Common myeloid progenitor, CD34-positive (primary cell): ENCODE data around the gene LMO4. TPM values are rescaled to one million over a fixed set of nuclear protein-coding genes. Genes with fewer than 3 reads are reported as not detected.

Source experiments
- CTCF ChIA-PET: fragments of 350-600 bp; sonication (Branson Sonifier 250); formaldehyde crosslinking; loops from one replicate; lab custom pipeline; 2021; ENCODE audit warnings: antibody characterized with exemption; lab: Charles Lee
- POLR2A ChIA-PET: fragments of 350-600 bp; sonication (Branson Sonifier 250); formaldehyde crosslinking; loops from one replicate; lab custom pipeline; 2021; ENCODE audit warnings: antibody characterized with exemption; lab: Charles Lee
- DNase-seq, 3 donors: peaks; one replicate each; pipeline versions ENCODE4 v3.0.0 to v3.0.0-alpha.2; 2013
- H3K27ac ChIP-seq, 2 experiments: 1 replicate in 1 of 2; 2 replicates in 1 of 2; pipeline ENCODE4 v1.7.0; 2013; ENCODE audit warnings: inconsistent platforms in 2 of 2, low read length in 2 of 2, mild to moderate bottlenecking in 2 of 2, low read depth in 1 of 2, moderate library complexity in 1 of 2; ENCODE audit not compliant: severe bottlenecking in 2 of 2, insufficient read depth in 1 of 2, poor library complexity in 1 of 2
- H3K27me3 ChIP-seq, 5 experiments: replicated peaks in 2 of 5; 1 replicate in 3 of 5; 2 replicates in 2 of 5; pipeline versions ENCODE4 v1.6.1 to v1.7.0; 2013; ENCODE audit warnings: low read length in 4 of 5, mild to moderate bottlenecking in 2 of 5, moderate library complexity in 2 of 5, inconsistent platforms in 1 of 5; ENCODE audit not compliant: insufficient read depth in 5 of 5, control insufficient read depth in 4 of 5
- H3K36me3 ChIP-seq, 4 experiments: 1 replicate in 2 of 4; 2 replicates in 2 of 4; pipeline versions ENCODE4 v1.6.1 to v1.7.0; 2013; ENCODE audit warnings: low read length in 3 of 4, control low read depth in 1 of 4, mild to moderate bottlenecking in 1 of 4; ENCODE audit not compliant: control insufficient read depth in 4 of 4, insufficient read depth in 4 of 4
- H3K4me1 ChIP-seq, 4 experiments: 1 replicate in 3 of 4; 2 replicates in 1 of 4; pipeline versions ENCODE4 v1.6.1 to v1.7.1; 2013; ENCODE audit warnings: low read length in 3 of 4, mild to moderate bottlenecking in 3 of 4, control low read depth in 1 of 4, inconsistent platforms in 1 of 4, moderate library complexity in 1 of 4; ENCODE audit not compliant: control insufficient read depth in 4 of 4, insufficient read depth in 4 of 4; ENCODE audit errors: control extremely low read depth in 1 of 4
- H3K4me3 ChIP-seq, 7 experiments: 1 replicate in 4 of 7; 2 replicates in 3 of 7; pipeline versions ENCODE4 v1.5.1 to v1.7.0; 2013; ENCODE audit warnings: mild to moderate bottlenecking in 7 of 7, low read length in 6 of 7, moderate library complexity in 6 of 7, inconsistent platforms in 2 of 7, low read depth in 2 of 7, control low read depth in 1 of 7; ENCODE audit not compliant: insufficient read depth in 4 of 7, control insufficient read depth in 1 of 7; ENCODE audit errors: extremely low read depth in 1 of 7
- H3K9me3 ChIP-seq, 5 experiments: 1 replicate in 4 of 5; 2 replicates in 1 of 5; pipeline versions ENCODE4 v1.6.1 to v1.7.1; 2013; ENCODE audit warnings: low read length in 4 of 5, mild to moderate bottlenecking in 2 of 5, inconsistent platforms in 1 of 5, low read depth in 1 of 5, moderate library complexity in 1 of 5; ENCODE audit not compliant: control insufficient read depth in 4 of 5, insufficient read depth in 2 of 5; ENCODE audit errors: control extremely low read depth in 1 of 5
- WGBS: methylation state at CpG from one replicate; pipeline ENCODE4 v1.1.5; 2013; ENCODE audit not compliant: insufficient coverage; 5-methylcytosine and 5-hydroxymethylcytosine counted together
- polyA plus RNA-seq: library from polyadenylated mRNA; unstranded; fragments of 120-200 nt; gene quantifications from one replicate; pipeline ENCODE4 v1.2.1, GENCODE V29; 2013

Gene LMO4, protein sequence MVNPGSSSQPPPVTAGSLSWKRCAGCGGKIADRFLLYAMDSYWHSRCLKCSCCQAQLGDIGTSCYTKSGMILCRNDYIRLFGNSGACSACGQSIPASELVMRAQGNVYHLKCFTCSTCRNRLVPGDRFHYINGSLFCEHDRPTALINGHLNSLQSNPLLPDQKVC
- 56.3 TPM for polyA plus RNA-seq

DNA sequence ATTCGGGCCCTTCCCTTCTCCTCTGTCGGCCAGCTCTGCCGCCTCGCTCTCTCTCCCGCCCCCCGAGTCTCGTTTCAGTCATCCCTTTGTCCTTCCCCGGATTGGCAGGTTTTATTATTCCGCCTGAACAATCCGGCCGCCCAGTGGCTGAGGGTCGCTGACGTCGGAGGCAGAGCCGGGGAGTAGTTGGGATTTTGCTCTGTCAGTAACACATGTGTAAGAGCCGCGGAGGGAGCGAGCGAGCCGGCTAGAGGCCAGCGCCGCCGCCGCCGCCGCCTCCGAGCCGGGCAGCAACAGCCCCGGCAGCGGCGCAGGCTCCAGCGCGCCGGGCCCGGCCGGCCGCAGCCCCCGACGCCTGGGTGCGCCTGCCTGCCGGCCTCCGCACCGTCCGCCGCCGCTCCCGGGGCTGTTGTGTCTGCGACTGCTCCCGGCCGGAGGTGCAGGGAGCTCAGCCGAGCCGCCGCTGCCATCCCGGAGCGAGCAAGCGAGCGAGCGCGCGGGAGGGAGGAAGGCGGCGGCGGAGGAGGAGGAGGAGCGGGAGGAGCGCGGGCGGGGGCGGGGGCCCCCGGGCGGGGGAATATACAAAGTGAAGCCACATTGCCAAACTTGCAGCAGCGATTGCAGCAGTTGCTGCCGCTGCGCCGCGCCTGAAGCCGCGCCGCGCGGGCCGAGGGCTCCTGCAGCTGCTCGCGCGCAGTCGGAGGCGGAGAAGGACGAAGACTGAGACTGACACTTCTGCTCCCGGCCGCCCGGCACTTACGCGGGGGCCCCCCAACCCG is at the start of gene LMO4:
Gene LMO4, plus strand, starts transcription at position 609 of the 779 bp plus-strand sequence. CDS start 3,136 bp downstream, outside the sequence.
- no peaks in the 10 kb centered on the region for H3K27me3 ChIP-seq
- DNase-seq: peak; percentile 97 to 98 (median 98)
- peaks cover 0 to 7% (median 0%) of the 10 kb centered on the region in 4 experiments for H3K36me3 ChIP-seq
- WGBS: under 1% methylated on average over 80 of the region's 93 CpGs
- H3K9me3 ChIP-seq: no peaks in the 10 kb centered on the region
- ChIA-PET POLR2A (interaction anchor here (0.7 to 1.4 kb wide), 3 partner anchors 605 to 625 kb away, joined by 3 read pairs; no protein-coding TSS in a partner anchor), CTCF (interaction anchor here (0.8 to 1.1 kb wide), 2 partner anchors 12 to 19 kb away, joined by 3 to 4 read pairs; no protein-coding TSS in a partner anchor)
- peak within 1 kb of the TSS; percentile 70 to 88 for H3K27ac ChIP-seq
- peak within 1 kb of the TSS; percentile 77 to 97 (median 86) for H3K4me3 ChIP-seq
- H3K4me1 ChIP-seq: peaks cover 19 to 35% (median 30%) of the 10 kb centered on the region in 4 experiments

DNA sequence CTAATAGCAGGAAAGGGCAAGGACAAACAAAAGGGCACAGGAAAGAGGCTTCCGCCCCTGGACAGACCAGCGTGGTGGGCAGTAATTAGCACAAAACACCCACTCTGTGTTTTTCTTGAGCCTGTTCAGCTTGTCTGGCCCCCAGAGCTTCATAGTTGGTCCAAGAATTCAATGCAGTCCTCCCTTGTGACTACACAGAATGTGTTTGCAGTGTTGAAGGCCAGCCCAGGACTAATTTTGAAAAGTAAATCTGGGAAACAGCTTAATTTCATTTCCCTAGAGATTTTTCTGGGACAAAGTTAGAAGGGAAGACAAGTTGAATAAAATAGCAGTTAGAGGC is 49.2 kb upstream of the LMO4 start:
- Histone ChIP-seq H3K9me3 (no peaks in the 10 kb centered on the region), H3K4me1 (peaks cover 0 to 6% (median 0%) of the 10 kb centered on the region in 4 experiments), H3K27me3 (no peaks in the 10 kb centered on the region), H3K4me3 (no peak overlapping the region), H3K27ac (no peak overlapping the region), H3K36me3 (no peaks in the 10 kb centered on the region)
- WGBS: 100% methylated on average over 2 of the region's 2 CpGs
- ChIA-PET POLR2A (no interaction called here), CTCF (interaction anchor here (1.1 to 1.7 kb wide), 4 partner anchors 10 to 130 kb away, joined by 4 read pairs; no protein-coding TSS in a partner anchor)
- DNase-seq: no peak

DNA sequence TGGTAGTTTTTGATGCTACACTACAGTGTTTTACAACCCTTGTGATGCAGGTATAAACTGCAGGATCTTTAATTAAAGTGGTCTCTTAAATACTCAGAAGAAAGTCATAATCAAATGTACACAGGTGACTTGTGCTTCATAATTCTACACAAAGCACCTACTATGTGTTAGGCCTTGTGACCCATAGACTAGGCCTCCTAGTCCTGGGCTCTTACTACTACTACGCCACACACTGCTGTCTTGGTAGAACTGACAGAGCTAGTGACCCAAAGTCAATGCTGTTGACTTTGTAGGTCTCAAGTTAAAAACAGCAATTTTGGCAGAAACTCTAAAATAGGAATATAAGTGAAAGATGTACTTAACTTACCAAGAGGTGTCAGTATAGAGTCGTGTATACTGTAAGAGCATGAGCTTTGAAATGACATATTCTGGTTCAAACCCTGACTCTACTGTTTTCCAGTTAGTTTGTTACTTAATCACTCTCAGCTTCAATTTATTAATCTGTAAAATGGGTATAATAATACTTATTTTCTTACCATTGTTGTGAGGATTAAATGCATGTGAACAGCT is 48.6 kb upstream of the LMO4 start:
- ChIA-PET POLR2A (no interaction called here), CTCF (interaction anchor here (1.0 to 2.0 kb wide), 6 partner anchors 9 to 146 kb away, joined by 3 to 6 read pairs (median 4); no protein-coding TSS in a partner anchor)
- Histone ChIP-seq H3K36me3 (no peaks in the 10 kb centered on the region), H3K4me3 (no peak overlapping the region), H3K4me1 (peaks cover 0 to 6% (median 0%) of the 10 kb centered on the region in 4 experiments), H3K27me3 (no peaks in the 10 kb centered on the region), H3K9me3 (no peaks in the 10 kb centered on the region), H3K27ac (no peak overlapping the region)
- no CpG with 5 or more reads among the region's 2 CpGs for WGBS
- DNase-seq: peak; percentile 13 to 55 (median 33)

DNA sequence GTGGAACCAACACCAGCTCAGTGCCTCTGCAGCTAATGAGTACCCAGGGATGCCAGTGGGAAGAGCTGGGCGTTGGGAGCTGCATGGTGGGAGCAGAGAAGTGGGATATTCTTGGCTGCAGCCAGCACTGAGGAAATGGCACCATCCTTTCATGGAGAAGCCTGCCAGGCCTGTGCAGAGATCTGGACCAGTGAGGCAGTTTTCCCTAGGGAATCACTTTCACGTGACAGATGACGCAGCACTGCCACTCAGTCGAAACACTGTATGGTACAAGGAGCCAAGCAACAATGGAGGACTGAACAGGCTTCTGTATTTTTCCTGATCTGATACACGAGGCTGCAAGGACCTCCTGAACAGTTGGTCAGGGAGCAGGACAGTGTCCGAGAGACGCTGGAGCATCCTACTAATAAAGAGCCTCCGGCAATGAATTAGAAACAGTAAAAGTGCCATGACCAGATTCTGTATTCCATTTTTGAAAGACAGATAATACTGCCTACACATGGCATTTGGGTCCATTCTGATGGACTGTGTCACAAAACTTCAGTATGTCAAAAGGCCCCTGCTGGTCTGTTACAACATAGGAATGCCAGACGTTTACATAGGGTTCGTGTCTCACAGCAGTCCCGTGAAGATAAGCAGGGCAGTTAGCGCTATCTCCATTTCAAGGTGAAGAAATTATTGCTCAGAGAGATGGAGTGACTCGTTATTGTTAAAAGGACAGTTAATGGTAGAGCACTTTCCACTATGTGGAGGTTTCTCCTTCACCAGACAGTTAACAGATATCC is 44.0 kb upstream of the LMO4 start:
- WGBS: 98% methylated on average over 12 of the region's 13 CpGs
- Histone ChIP-seq H3K27ac (no peak overlapping the region), H3K4me3 (no peak overlapping the region), H3K4me1 (no peaks in the 10 kb centered on the region), H3K9me3 (no peaks in the 10 kb centered on the region), H3K36me3 (no peaks in the 10 kb centered on the region), H3K27me3 (no peaks in the 10 kb centered on the region)
- DNase-seq: peak in 1 of 3 donors; percentile 12
- ChIA-PET POLR2A (interaction anchor here (0.7 kb wide), 1 partner anchor 15 kb away, joined by 5 read pairs; no protein-coding TSS in a partner anchor), CTCF (interaction anchor here (1.2 kb wide), 1 partner anchor 10 kb away, joined by 4 read pairs; no protein-coding TSS in a partner anchor)

DNA sequence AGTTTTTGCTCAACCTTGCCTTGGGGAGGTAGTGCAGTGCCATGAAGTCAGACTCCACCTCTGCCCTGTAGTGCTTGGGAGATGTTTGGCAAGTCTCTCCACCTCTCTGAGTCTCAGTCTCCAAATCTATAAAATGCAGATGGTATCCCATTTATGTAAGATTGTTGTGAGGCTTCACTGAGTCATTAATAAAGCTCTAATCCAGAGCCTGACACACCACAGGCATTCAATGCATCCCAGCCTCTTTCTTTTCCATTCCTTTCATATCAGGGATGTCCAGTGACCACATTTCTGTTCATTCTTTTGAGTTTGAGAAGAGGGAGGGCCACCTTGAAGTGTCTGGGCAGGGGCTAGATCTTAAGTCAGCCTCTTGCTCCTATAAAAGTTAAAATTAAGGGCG is 37.6 kb upstream of the LMO4 start:
- Histone ChIP-seq H3K4me3 (no peak overlapping the region), H3K9me3 (no peaks in the 10 kb centered on the region), H3K27ac (no peak overlapping the region), H3K27me3 (no peaks in the 10 kb centered on the region), H3K36me3 (no peaks in the 10 kb centered on the region), H3K4me1 (no peaks in the 10 kb centered on the region)
- ChIA-PET CTCF (no interaction called here), POLR2A (no interaction called here)
- no peak for DNase-seq
- 85% methylated on average over 1 of the region's 1 CpG for WGBS

DNA sequence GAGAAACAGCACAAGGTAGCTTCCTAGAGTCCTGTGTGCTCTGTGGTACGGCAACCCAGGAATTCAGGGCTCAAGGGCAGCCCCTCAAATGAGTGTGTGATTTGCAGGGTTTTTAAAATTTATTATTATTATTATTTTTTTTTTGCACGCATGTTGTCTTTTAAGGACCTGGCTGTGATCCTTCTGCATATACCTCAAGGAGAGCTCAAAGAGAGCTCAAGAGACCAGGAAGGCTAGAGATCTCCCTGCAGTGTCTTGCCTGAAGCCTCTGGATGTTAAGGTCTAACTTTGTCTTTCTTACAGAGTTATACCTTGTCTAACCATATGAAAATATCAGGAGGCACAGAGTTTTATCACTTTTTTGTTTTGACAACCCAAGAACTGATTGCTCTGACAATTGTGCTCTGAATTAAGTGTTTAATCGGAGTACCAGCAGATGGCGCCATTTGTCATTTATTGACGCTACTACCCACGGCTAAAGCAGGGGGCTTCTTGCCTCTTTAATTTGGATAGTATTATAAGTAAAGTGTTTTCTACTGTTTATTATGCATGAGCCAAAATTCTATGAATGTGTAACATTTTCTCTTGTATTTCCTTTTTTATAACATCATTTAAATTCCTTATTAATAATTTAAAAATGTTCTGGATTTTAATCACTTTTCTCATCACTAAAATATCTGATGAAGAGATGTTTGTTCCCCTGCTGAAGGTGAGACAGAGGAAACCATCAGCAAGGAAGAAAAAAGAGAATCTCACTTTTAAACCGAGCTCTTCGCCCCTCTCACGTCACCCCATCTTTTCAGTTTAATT is 35.8 kb upstream of the LMO4 start:
- Histone ChIP-seq H3K27me3 (no peaks in the 10 kb centered on the region), H3K27ac (no peak overlapping the region), H3K4me3 (no peak overlapping the region), H3K36me3 (no peaks in the 10 kb centered on the region), H3K4me1 (no peaks in the 10 kb centered on the region), H3K9me3 (no peaks in the 10 kb centered on the region)
- 20% methylated on average over 5 of the region's 9 CpGs for WGBS
- ChIA-PET CTCF (interaction anchor here (0.6 to 3.8 kb wide), 19 partner anchors 12 to 1016 kb away, joined by 3 to 21 read pairs (median 4); no protein-coding TSS in a partner anchor), POLR2A (no interaction called here)
- peak; percentile 78 to 90 (median 85) for DNase-seq
